ENCODE results near the gene GARIN5A. TPM values are rescaled to one million over a fixed set of nuclear protein-coding genes. Genes with fewer than 3 reads are reported as not detected.
A peak's percentile ranks its signal among the peaks of the same experiment; 100 is the strongest.

The GARIN5A gene
- total and polyA plus RNA-seq, 9 of the 15 experiments (the other 6 are each of a cell fraction or from before 2014, with no cell fraction given) = 0.10 to 0.82 (median 0.23) TPM; not detected in 2

- TF ChIP-seq NCOR1 (IDR thresholded peaks at IDR 0.05) = 0 out of 2 replicates have a peak, but pooled peaks have one; percentile 34
- TF ChIP-seq ZNF174 (CRISPR knock-in tag; IDR thresholded peaks at IDR 0.05) = no peak
- no peak for TF ChIP-seq HMG20B (CRISPR knock-in tag; IDR thresholded peaks at IDR 0.05)
- no peak for TF ChIP-seq NR2C1 (IDR thresholded peaks at IDR 0.05)
- TF ChIP-seq NR2C1 (tag; IDR thresholded peaks at IDR 0.05) = peak; percentile 82
- peak; percentile 78 for TF ChIP-seq RBFOX2 (IDR thresholded peaks at IDR 0.05; ENCODE audit: low read depth, low read length)
- no peak for TF ChIP-seq ZNF77 (CRISPR knock-in tag; IDR thresholded peaks at IDR 0.05)
- no peak for TF ChIP-seq RERE (CRISPR knock-in tag; IDR thresholded peaks at IDR 0.05; ENCODE audit: borderline replicate concordance)
- TF ChIP-seq ESRRA (IDR thresholded peaks at IDR 0.05; ENCODE audit: borderline replicate concordance, low read depth) = peak; percentile 88
- peak; percentile 71; the same call in 1 of the 2 replicates for TF ChIP-seq RB1 (IDR thresholded peaks at IDR 0.05; ENCODE audit: low read depth)
- TF ChIP-seq TCF7L2 (IDR thresholded peaks at IDR 0.05; ENCODE audit: low read depth, low read length) = 0 out of 2 replicates have a peak, but pooled peaks have one; percentile 36
- no peak; the same call in 1 of the 2 replicates for TF ChIP-seq CREB3 (tag; conservative IDR thresholded peaks at IDR 0.05; ENCODE audit: low read depth)
- TF ChIP-seq FOXP1 (CRISPR knock-in tag; IDR thresholded peaks at IDR 0.05) = peak; percentile 73; the same call in 1 of the 2 replicates
- 0 out of 2 replicates have a peak, but pooled peaks have one; percentile 44 for TF ChIP-seq ZNF76 (CRISPR knock-in tag; IDR thresholded peaks at IDR 0.05; ENCODE audit: borderline replicate concordance)
- no peak for TF ChIP-seq GTF2F1 (IDR thresholded peaks at IDR 0.05; ENCODE audit: low read depth, low read length)
- 0 out of 2 replicates have a peak, but pooled peaks have one; percentile 33 for TF ChIP-seq THAP12 (CRISPR knock-in tag; IDR thresholded peaks at IDR 0.05)
- TF ChIP-seq ZNF57 (CRISPR knock-in tag; IDR thresholded peaks at IDR 0.05) = 0 out of 2 replicates have a peak, but pooled peaks have one; percentile 32
- TF ChIP-seq HDAC8 (tag; IDR thresholded peaks at IDR 0.05) = peak; percentile 41; the same call in 1 of the 2 replicates
- 0 out of 2 replicates have a peak, but pooled peaks have one; percentile 19 for TF ChIP-seq SMAD4 (CRISPR knock-in tag; conservative IDR thresholded peaks at IDR 0.05)
- no peak for TF ChIP-seq SIRT6 (IDR thresholded peaks at IDR 0.05; ENCODE audit: low read depth, low read length)
These were observed 34.6 kb upstream of the GARIN5A start, which contains the start of gene JOSD2 (continued) for GRCh38 chr19:50511069-50511822.
